ENCODE measurements around the gene CENPB. TPM values are rescaled to one million over a fixed set of nuclear protein-coding genes. Genes with fewer than 3 reads are reported as not detected.

The CENPB gene
- total RNA-seq, 4 donors from 2014 or later, result 57.0 to 81.4 (median 66.4) TPM

DNA sequence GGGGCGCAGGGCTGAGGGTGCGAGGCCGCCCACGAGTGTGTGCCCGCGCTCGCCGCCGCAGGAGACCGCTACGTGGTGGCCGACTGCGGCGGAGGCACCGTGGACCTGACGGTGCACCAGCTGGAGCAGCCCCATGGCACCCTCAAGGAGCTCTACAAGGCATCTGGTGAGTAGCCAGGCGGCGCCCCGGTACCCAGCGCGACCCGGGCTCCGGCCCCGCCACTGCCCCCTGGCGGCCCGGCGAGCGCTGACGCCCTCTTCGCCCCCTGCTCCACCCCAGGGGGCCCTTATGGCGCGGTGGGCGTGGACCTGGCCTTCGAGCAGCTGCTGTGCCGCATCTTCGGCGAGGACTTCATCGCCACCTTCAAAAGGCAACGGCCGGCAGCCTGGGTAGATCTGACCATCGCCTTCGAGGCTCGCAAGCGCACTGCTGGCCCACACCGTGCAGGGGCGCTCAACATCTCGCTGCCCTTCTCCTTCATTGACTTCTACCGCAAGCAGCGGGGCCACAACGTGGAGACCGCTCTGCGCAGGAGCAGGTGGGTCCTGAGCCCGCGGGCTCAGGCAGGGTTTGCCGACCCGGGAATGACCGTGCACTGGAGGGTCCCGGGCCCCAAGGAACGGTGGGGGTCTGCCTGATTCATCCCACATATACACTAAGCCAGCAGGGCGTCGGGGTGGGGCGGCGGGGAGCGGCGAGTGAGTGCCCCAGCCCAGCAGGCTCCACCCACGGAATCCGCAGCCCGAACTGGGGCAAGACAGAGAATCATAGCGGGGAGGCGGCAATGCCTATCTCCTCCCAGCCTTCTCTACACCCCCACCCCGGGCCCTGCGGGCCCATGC, 36.6 kb downstream of the CENPB start:
- H3K4me1 ChIP-seq, result peaks cover 31% of the 10 kb centered on the region
- peaks cover 3% of the 10 kb centered on the region for H3K27me3 ChIP-seq
- no peak overlapping the region for H3K4me3 ChIP-seq
- no peak overlapping the region for H3K27ac ChIP-seq
- TF ChIP-seq POLR2A (IDR thresholded peaks at IDR 0.05) (no peak), CTCF (IDR thresholded peaks at IDR 0.05) (peak in 1 of 2 donors; percentile 77)
- H3K36me3 ChIP-seq, result peaks cover 24% of the 10 kb centered on the region
- 59% methylated on average over 22 of the region's 72 CpGs for WGBS
- H3K9me3 ChIP-seq, result no peaks in the 10 kb centered on the region
- DNase-seq (ENCODE audit: low spot score in 2 of 2), result no peak

DNA sequence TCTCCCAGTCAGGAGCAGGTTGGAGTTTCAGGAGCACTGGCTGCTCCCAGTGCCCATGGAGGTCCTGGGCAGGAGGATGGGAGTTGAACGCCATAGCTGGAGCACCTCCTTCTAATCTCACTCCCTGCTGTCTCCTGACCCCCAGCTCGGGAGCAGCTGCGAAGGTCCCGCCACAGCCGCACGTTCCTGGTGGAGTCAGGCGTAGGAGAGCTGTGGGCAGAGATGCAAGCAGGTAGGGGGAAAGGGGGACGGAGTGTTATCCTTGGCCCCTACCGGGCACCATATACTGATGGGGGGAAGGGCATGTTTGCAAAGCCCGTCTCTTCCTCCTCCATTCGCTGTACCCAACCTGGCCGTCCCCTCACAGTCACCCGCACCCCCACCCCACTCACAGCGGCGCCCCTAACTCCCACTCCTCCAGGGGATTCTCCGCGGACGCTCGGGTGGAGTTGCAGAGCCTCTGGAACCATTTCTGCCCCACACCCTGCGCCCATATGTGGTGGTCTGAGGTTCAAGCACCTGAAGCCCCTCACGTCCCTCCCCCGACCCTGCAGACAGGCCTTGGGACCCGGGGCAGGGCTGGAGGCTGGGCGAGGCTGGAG, 37.4 kb downstream of the CENPB start:
- DNase-seq (ENCODE audit: low spot score in 2 of 2), result no peak
- peaks cover 35% of the 10 kb centered on the region for H3K4me1 ChIP-seq
- H3K9me3 ChIP-seq, result no peaks in the 10 kb centered on the region
- H3K4me3 ChIP-seq, result no peak overlapping the region
- TF ChIP-seq EP300 (IDR thresholded peaks at IDR 0.05), result no peak
- TF ChIP-seq CTCF (IDR thresholded peaks at IDR 0.05), result no peak
- TF ChIP-seq POLR2A (IDR thresholded peaks at IDR 0.05), result no peak
- TF ChIP-seq POLR2AphosphoS5 (IDR thresholded peaks at IDR 0.05), result no peak
- no peak overlapping the region for H3K27ac ChIP-seq
- H3K27me3 ChIP-seq, result peaks cover 3% of the 10 kb centered on the region
- H3K36me3 ChIP-seq, result peaks cover 24% of the 10 kb centered on the region
- 72% methylated on average over 22 of the region's 24 CpGs for WGBS

DNA sequence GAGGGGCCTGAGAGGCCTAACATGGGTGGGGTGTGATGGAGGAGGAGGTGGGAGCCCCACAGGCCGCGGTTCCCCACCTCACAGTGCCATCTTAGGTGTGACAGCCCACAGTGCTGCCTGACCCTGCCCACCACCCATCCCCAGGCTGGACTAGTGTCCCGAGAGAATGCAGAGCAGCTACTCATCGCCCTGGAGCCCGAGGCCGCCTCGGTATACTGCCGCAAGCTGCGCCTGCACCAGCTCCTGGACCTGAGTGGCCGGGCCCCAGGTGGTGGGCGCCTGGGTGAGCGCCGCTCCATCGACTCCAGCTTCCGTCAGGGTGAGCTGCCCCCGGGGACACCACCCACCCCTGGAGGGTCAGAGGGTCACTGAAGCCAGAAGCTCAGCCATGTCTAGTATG, 38.5 kb downstream of the CENPB start:
- Histone ChIP-seq H3K27ac (no peak overlapping the region), H3K4me1 (peaks cover 34% of the 10 kb centered on the region), H3K36me3 (peaks cover 24% of the 10 kb centered on the region), H3K27me3 (peaks cover 3% of the 10 kb centered on the region), H3K9me3 (no peaks in the 10 kb centered on the region), H3K4me3 (no peak overlapping the region)
- 81% methylated on average over 4 of the region's 16 CpGs for WGBS
- TF ChIP-seq POLR2AphosphoS5 (IDR thresholded peaks at IDR 0.05) (no peak), EP300 (IDR thresholded peaks at IDR 0.05) (no peak), CTCF (IDR thresholded peaks at IDR 0.05) (no peak), POLR2A (IDR thresholded peaks at IDR 0.05) (no peak)
- no peak for DNase-seq (ENCODE audit: low spot score in 2 of 2)

DNA sequence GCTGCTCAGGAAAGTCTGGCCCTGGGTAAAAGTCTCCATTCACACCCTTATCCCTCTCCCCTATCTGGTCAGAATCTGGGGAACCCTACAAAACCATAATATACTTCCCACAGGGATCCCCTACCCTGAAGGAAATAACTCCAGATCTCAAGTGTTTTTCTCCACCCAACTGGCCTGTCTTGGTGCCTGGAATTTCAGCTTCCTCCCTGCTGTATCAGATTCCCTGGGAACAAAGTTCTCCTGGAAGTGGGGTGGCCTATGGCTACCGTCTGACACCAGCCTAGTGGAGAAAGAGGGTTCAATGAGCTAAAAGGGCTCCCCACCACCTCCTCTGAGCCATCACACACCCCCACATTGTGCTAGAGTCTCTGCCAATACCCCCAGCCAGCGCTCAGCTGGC, 39.1 kb downstream of the CENPB start:
- H3K27me3 ChIP-seq, result peaks cover 3% of the 10 kb centered on the region

More for the DNA sequence above, 39.1 kb downstream of the CENPB start:
- peaks cover 24% of the 10 kb centered on the region for H3K36me3 ChIP-seq
- peaks cover 30% of the 10 kb centered on the region for H3K4me1 ChIP-seq
- DNase-seq (ENCODE audit: low spot score in 2 of 2), result no peak
- no peaks in the 10 kb centered on the region for H3K9me3 ChIP-seq
- TF ChIP-seq POLR2A (IDR thresholded peaks at IDR 0.05) (no peak), EP300 (IDR thresholded peaks at IDR 0.05) (no peak), CTCF (IDR thresholded peaks at IDR 0.05) (no peak), POLR2AphosphoS5 (IDR thresholded peaks at IDR 0.05) (no peak)
- no peak overlapping the region for H3K4me3 ChIP-seq
- WGBS, result 93% methylated on average over 2 of the region's 2 CpGs
- H3K27ac ChIP-seq, result no peak overlapping the region
